Liver (tissue), 2 donors: ENCODE measurements around the gene SLIT3.

Experiments
- TF ChIP-seq, protein P1 (sequence below): fragments of 150-350 bp; IDR thresholded peaks from 2 replicates; pipeline ENCODE4 v1.5.1; 2017; ENCODE audit warnings: improper control_type of control experiment, low read depth, low read length; ENCODE audit not compliant: missing input control
- TF ChIP-seq, protein P2 (sequence below): IDR thresholded peaks from 2 replicates; pipeline ENCODE4 v1.6.1; 2016; ENCODE audit warnings: antibody characterized with exemption
- donor health status: healthy.

DNA sequence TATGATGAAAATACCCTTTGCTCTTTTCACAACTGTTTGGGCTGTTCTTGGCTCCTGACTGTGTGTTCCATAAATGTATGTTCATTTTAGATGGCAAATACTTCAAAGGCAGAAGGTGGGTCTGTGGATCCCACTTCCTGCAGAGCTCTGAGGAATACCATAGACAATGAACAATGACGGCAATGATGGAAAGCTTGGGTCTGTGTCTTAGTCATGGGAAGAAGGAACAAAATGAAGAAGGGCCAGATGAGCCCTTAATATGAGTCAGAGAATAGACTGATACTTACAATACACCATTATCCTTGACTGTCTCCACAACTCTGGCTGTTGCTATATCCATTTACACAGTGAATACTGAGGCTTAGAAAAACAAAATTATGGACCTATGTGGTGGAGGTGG lies 126.0 kb downstream of the SLIT3 start:
- TF ChIP-seq, protein P1, sequence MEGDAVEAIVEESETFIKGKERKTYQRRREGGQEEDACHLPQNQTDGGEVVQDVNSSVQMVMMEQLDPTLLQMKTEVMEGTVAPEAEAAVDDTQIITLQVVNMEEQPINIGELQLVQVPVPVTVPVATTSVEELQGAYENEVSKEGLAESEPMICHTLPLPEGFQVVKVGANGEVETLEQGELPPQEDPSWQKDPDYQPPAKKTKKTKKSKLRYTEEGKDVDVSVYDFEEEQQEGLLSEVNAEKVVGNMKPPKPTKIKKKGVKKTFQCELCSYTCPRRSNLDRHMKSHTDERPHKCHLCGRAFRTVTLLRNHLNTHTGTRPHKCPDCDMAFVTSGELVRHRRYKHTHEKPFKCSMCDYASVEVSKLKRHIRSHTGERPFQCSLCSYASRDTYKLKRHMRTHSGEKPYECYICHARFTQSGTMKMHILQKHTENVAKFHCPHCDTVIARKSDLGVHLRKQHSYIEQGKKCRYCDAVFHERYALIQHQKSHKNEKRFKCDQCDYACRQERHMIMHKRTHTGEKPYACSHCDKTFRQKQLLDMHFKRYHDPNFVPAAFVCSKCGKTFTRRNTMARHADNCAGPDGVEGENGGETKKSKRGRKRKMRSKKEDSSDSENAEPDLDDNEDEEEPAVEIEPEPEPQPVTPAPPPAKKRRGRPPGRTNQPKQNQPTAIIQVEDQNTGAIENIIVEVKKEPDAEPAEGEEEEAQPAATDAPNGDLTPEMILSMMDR = no peak
- TF ChIP-seq, protein P2, sequence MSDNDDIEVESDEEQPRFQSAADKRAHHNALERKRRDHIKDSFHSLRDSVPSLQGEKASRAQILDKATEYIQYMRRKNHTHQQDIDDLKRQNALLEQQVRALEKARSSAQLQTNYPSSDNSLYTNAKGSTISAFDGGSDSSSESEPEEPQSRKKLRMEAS = no peak
